H9 (cell line): ENCODE measurements around the gene ADAMTSL5. TPM values are rescaled to one million over a fixed set of nuclear protein-coding genes. Genes with fewer than 3 reads are reported as not detected.

Experiments
- DNase-seq: peaks from one replicate; pipeline ENCODE4 v3.0.0-alpha.2; 2017
- H2AFZ ChIP-seq: one replicate; pipeline ENCODE4 v1.6.1; 2013; ENCODE audit warnings: mild to moderate bottlenecking, low read length, control low read depth, moderate library complexity
- H2AK5ac ChIP-seq: 2 replicates; pipeline ENCODE4 v1.6.1; 2013; ENCODE audit warnings: low read length, control low read depth, mixed read lengths; ENCODE audit not compliant: insufficient read length
- H2BK120ac ChIP-seq: one replicate; pipeline ENCODE4 v1.6.1; 2013; ENCODE audit warnings: low read depth, mild to moderate bottlenecking, low read length, control low read depth, inconsistent platforms; ENCODE audit not compliant: poor library complexity, severe bottlenecking
- H2BK12ac ChIP-seq: 2 replicates; pipeline ENCODE4 v1.6.1; 2013; ENCODE audit warnings: low read length, control low read depth, mixed read lengths, low read depth; ENCODE audit not compliant: insufficient read length
- H2BK15ac ChIP-seq: 2 replicates; pipeline ENCODE4 v1.6.1; 2013; ENCODE audit warnings: low read depth, low read length, control low read depth
- H2BK20ac ChIP-seq: one replicate; pipeline ENCODE4 v1.6.1; 2013; ENCODE audit warnings: low read depth, mild to moderate bottlenecking, low read length, control low read depth, inconsistent platforms; ENCODE audit not compliant: poor library complexity, severe bottlenecking
- H2BK5ac ChIP-seq: 2 replicates; pipeline ENCODE4 v1.6.1; 2013; ENCODE audit warnings: low read length, control low read depth, mixed read lengths; ENCODE audit not compliant: insufficient read length
- H3K14ac ChIP-seq: 2 replicates; pipeline ENCODE4 v1.6.1; 2013; ENCODE audit warnings: low read length, control low read depth; ENCODE audit not compliant: insufficient read depth
- H3K18ac ChIP-seq: 2 replicates; pipeline ENCODE4 v1.6.1; 2013; ENCODE audit warnings: low read depth, mild to moderate bottlenecking, mixed read lengths, low read length, control low read depth; ENCODE audit not compliant: insufficient read length
- H3K23ac ChIP-seq: 2 replicates; pipeline ENCODE4 v1.6.1; 2013; ENCODE audit warnings: low read length, control low read depth, mixed read lengths, low read depth; ENCODE audit not compliant: insufficient read length
- H3K23me2 ChIP-seq: 2 replicates; pipeline ENCODE4 v1.6.1; 2013; ENCODE audit warnings: low read depth, mild to moderate bottlenecking, mixed read lengths, low read length, control low read depth; ENCODE audit not compliant: insufficient read length, poor library complexity, severe bottlenecking
- H3K27ac ChIP-seq: 2 replicates; pipeline ENCODE4 v1.5.1; 2013; ENCODE audit warnings: low read length, control low read depth, mixed read lengths, low read depth; ENCODE audit not compliant: insufficient read length
- H3K27me3 ChIP-seq: 2 replicates; pipeline ENCODE4 v1.6.1; 2013; ENCODE audit warnings: low read length, control low read depth, inconsistent platforms; ENCODE audit not compliant: insufficient read depth
- H3K4ac ChIP-seq: 2 replicates; pipeline ENCODE4 v1.6.1; 2013; ENCODE audit warnings: low read depth, mild to moderate bottlenecking, control low read depth, inconsistent platforms, low read length, moderate library complexity
- H3K4me1 ChIP-seq: 2 replicates; pipeline ENCODE4 v1.6.1; 2013; ENCODE audit warnings: low read length, control low read depth, inconsistent platforms; ENCODE audit not compliant: insufficient read depth
- H3K4me2 ChIP-seq: 2 replicates; pipeline ENCODE4 v1.6.1; 2013; ENCODE audit warnings: low read length, control low read depth, mixed read lengths; ENCODE audit not compliant: insufficient read length, insufficient read depth
- H3K56ac ChIP-seq: 2 replicates; pipeline ENCODE4 v1.6.1; 2013; ENCODE audit warnings: low read depth, mild to moderate bottlenecking, mixed read lengths, low read length, control low read depth; ENCODE audit not compliant: insufficient read length
- H3K79me1 ChIP-seq: 2 replicates; pipeline ENCODE4 v1.6.1; 2013; ENCODE audit warnings: low read depth, mild to moderate bottlenecking, moderate library complexity, low read length, control low read depth, inconsistent platforms; ENCODE audit not compliant: insufficient read depth, poor library complexity, severe bottlenecking
- H3K79me2 ChIP-seq: 2 replicates; pipeline ENCODE4 v1.6.1; 2013; ENCODE audit warnings: low read length, control low read depth, inconsistent platforms; ENCODE audit not compliant: insufficient read depth
- H3K9ac ChIP-seq: 2 replicates; pipeline ENCODE4 v1.6.1; 2013; ENCODE audit warnings: low read length, control low read depth, mixed read lengths; ENCODE audit not compliant: insufficient read length; ENCODE audit errors: extremely low read depth
- H3K9me3 ChIP-seq: one replicate; pipeline ENCODE4 v1.6.1; 2013; ENCODE audit warnings: low read depth, low read length, inconsistent platforms; ENCODE audit not compliant: control insufficient read depth
- H3T11ph ChIP-seq: one replicate; pipeline ENCODE4 v1.6.1; 2013; ENCODE audit warnings: mild to moderate bottlenecking, low read length, control low read depth, inconsistent platforms
- H4K20me1 ChIP-seq: one replicate; pipeline ENCODE4 v1.6.1; 2013; ENCODE audit not compliant: control insufficient read depth, insufficient read length, insufficient read depth
- H4K5ac ChIP-seq: 2 replicates; pipeline ENCODE4 v1.6.1; 2013; ENCODE audit warnings: low read depth, mild to moderate bottlenecking, mixed read lengths, low read length, control low read depth; ENCODE audit not compliant: insufficient read length
- H4K8ac ChIP-seq: replicated peaks from 2 replicates; pipeline ENCODE4 v1.6.1; 2013; ENCODE audit warnings: low read length, control low read depth, mixed read lengths, low read depth; ENCODE audit not compliant: insufficient read length
- H4K91ac ChIP-seq: 2 replicates; pipeline ENCODE4 v1.6.1; 2013; ENCODE audit warnings: low read depth, mild to moderate bottlenecking, moderate library complexity, mixed read lengths, low read length, control low read depth; ENCODE audit not compliant: insufficient read length
- H3K27ac Mint-ChIP-seq, 3 experiments: 2 replicates in 2 of 3; 3 replicates in 1 of 3; pipeline ENCODE4 v1.8.0; 2020 to 2021; ENCODE audit warnings: mixed read lengths in 3 of 3, mild to moderate bottlenecking in 1 of 3, moderate library complexity in 1 of 3
- H3K27me3 Mint-ChIP-seq: 2 replicates; pipeline ENCODE4 v1.8.0; 2021; ENCODE audit warnings: low read depth, mild to moderate bottlenecking, moderate library complexity, mixed read lengths
- H3K36me3 Mint-ChIP-seq, 3 experiments: 2 replicates in 2 of 3; 3 replicates in 1 of 3; pipeline ENCODE4 v1.8.0; 2020 to 2021; ENCODE audit warnings: low read depth in 3 of 3, mixed read lengths in 3 of 3; ENCODE audit not compliant: insufficient read depth in 1 of 3
- H3K4me1 Mint-ChIP-seq, 2 experiments: 2 replicates each; pipeline ENCODE4 v1.8.0; 2020; ENCODE audit warnings: mixed read lengths in 2 of 2
- H3K4me3 Mint-ChIP-seq, 2 experiments: 2 replicates in 1 of 2; 3 replicates in 1 of 2; pipeline ENCODE4 v1.8.0; 2020 to 2021; ENCODE audit warnings: mild to moderate bottlenecking in 2 of 2, mixed read lengths in 2 of 2, moderate library complexity in 1 of 2
- H3K9me3 Mint-ChIP-seq, 2 experiments: 2 replicates in 1 of 2; 3 replicates in 1 of 2; pipeline ENCODE4 v1.8.0; 2020; ENCODE audit warnings: mild to moderate bottlenecking in 2 of 2, mixed read lengths in 2 of 2, moderate library complexity in 1 of 2
- CTCF ChIP-seq: fragments of 200-600 bp; sonication (generic); conservative IDR thresholded peaks from 3 replicates; pipeline ENCODE4 v1.8.0; 2021; ENCODE audit warnings: antibody characterized with exemption, mild to moderate bottlenecking
- WGBS: extraction: QIAGEN DNeasy Blood & Tissue Kit; methylation state at CpG from one replicate; pipeline ENCODE4 v1.1.7; 2013; ENCODE audit warnings: missing lambda C conversion rate, low lambda C conversion rate, mixed read lengths; ENCODE audit not compliant: insufficient read length; ENCODE audit errors: extremely low coverage; 5-methylcytosine and 5-hydroxymethylcytosine counted together
- total RNA-seq: library from RNA; stranded (reverse); gene quantifications from 2 replicates; pipeline ENCODE4 v1.2.1, GENCODE V29; 2021

ADAMTSL5 gene
- total RNA-seq, 1 experiment from 2014 or later, result 1.5 TPM

- no peak overlapping the region for H3K27ac ChIP-seq
- H3K27me3 Mint-ChIP-seq, result peaks cover 57% of the 10 kb centered on the region
- no CpG with 5 or more reads among the region's 24 CpGs for WGBS
Observed at GRCh38 chr19:1471515-1472160, 41.2 kb downstream of the ADAMTSL5 start.

More at GRCh38 chr19:1471515-1472160, 41.2 kb downstream of the ADAMTSL5 start:
- H4K20me1 ChIP-seq, result peaks cover 3% of the 10 kb centered on the region
- no peak overlapping the region for H3K14ac ChIP-seq
- no peak overlapping the region for H4K8ac ChIP-seq
- H2BK12ac ChIP-seq, result no peak overlapping the region
- H3K9me3 ChIP-seq, result no peaks in the 10 kb centered on the region
- no peak overlapping the region for H3T11ph ChIP-seq
- no peak overlapping the region for H4K5ac ChIP-seq
- Mint-ChIP-seq H3K36me3 (0 out of 7 replicates have a peak, but pooled peaks cover 0 to 6% (median 0%) of the 10 kb centered on the region in 3 experiments), H3K4me3 (no peak overlapping the region; a peak in 1 of 5 replicates), H3K27ac (no peak overlapping the region), H3K4me1 (peaks cover 2 to 9% of the 10 kb centered on the region in 2 experiments; a peak in 3 of 4 replicates), H3K9me3 (no peaks in the 10 kb centered on the region)
- no peaks in the 10 kb centered on the region for H3K79me2 ChIP-seq
- peaks cover 9% of the 10 kb centered on the region for H3K23me2 ChIP-seq
- H2BK120ac ChIP-seq, result no peak overlapping the region
- no peak overlapping the region for H2BK15ac ChIP-seq
- no peak overlapping the region for H3K9ac ChIP-seq
- no peak; the same call in 2 of the 3 replicates for TF ChIP-seq CTCF
- H3K23ac ChIP-seq, result no peak overlapping the region
- H2BK5ac ChIP-seq, result no peak overlapping the region
- no peak overlapping the region for H2AK5ac ChIP-seq
- peaks cover 37% of the 10 kb centered on the region for H3K27me3 ChIP-seq
- H3K4me2 ChIP-seq, result no peak overlapping the region
- no peak overlapping the region for H3K4ac ChIP-seq
- no peak overlapping the region for H3K56ac ChIP-seq
- H4K91ac ChIP-seq, result no peak overlapping the region
- H3K4me1 ChIP-seq, result no peaks in the 10 kb centered on the region
- no peaks in the 10 kb centered on the region for H3K79me1 ChIP-seq
- no peak overlapping the region for H3K18ac ChIP-seq
- DNase-seq, result no peak
- no peak overlapping the region for H2BK20ac ChIP-seq
- H2AFZ ChIP-seq, result no peak overlapping the region
